Ectodermal cell (in vitro differentiated cells): Measurements from ENCODE around the gene CD40.

Experiments used
- H3K27ac ChIP-seq: 2 replicates; pipeline ENCODE4 v1.7.0; 2013; ENCODE audit warnings: mild to moderate bottlenecking, low read depth, low read length; ENCODE audit not compliant: insufficient read depth, poor library complexity, severe bottlenecking
- H3K27me3 ChIP-seq: 2 replicates; pipeline ENCODE4 v1.7.0; 2013; ENCODE audit warnings: mild to moderate bottlenecking, low read length; ENCODE audit not compliant: insufficient read depth, control insufficient read depth, poor library complexity, severe bottlenecking
- H3K36me3 ChIP-seq: one replicate; pipeline ENCODE4 v1.7.0; 2013; ENCODE audit warnings: low read length; ENCODE audit not compliant: control insufficient read depth, insufficient read depth
- H3K4me1 ChIP-seq: one replicate; pipeline ENCODE4 v1.7.0; 2013; ENCODE audit warnings: low read length; ENCODE audit not compliant: control insufficient read depth, insufficient read depth
- H3K4me3 ChIP-seq: 2 replicates; pipeline ENCODE4 v1.7.0; 2013; ENCODE audit warnings: low read depth, low read length, control low read depth; ENCODE audit not compliant: insufficient read depth
- H3K9me3 ChIP-seq: 2 replicates; pipeline ENCODE4 v1.7.0; 2013; ENCODE audit warnings: mild to moderate bottlenecking, low read length, moderate library complexity; ENCODE audit not compliant: control insufficient read depth
- WGBS, 2 experiments: methylation state at CpG; one replicate each; pipeline ENCODE4 v1.1.7; 2013; ENCODE audit warnings: missing lambda C conversion rate in 2 of 2; 5-methylcytosine and 5-hydroxymethylcytosine counted together

The CD40 gene

GRCh38 chr20:46172455-46172854, 54.3 kb downstream of the CD40 start:
- H3K4me1 ChIP-seq: no peaks in the 10 kb centered on the region
- no peak overlapping the region for H3K4me3 ChIP-seq
- no peaks in the 10 kb centered on the region for H3K9me3 ChIP-seq
- H3K27ac ChIP-seq: no peak overlapping the region
- 78 to 81% methylated on average over 6 of the region's 6 CpGs for WGBS, 2 experiments
- no peaks in the 10 kb centered on the region for H3K36me3 ChIP-seq
- H3K27me3 ChIP-seq: peaks cover 51% of the 10 kb centered on the region

GRCh38 chr20:46172961-46173536, 54.9 kb downstream of the CD40 start:
- Histone ChIP-seq H3K36me3 (no peaks in the 10 kb centered on the region), H3K9me3 (no peaks in the 10 kb centered on the region), H3K27ac (no peak overlapping the region), H3K4me1 (no peaks in the 10 kb centered on the region), H3K27me3 (peaks cover 51% of the 10 kb centered on the region), H3K4me3 (no peak overlapping the region)
- 79 to 82% methylated on average over 3 of the region's 3 CpGs for WGBS, 2 experiments

- no peak overlapping the region for H3K27ac ChIP-seq
Measured at GRCh38 chr20:46173652-46174468, 55.7 kb downstream of the CD40 start.

GRCh38 chr20:46174469-46175126, 56.5 kb downstream of the CD40 start:
- peaks cover 51% of the 10 kb centered on the region for H3K27me3 ChIP-seq
- H3K27ac ChIP-seq: no peak overlapping the region
- 5 to 6% methylated on average over 77 of the region's 77 CpGs for WGBS, 2 experiments
- no peaks in the 10 kb centered on the region for H3K36me3 ChIP-seq
- H3K4me3 ChIP-seq: no peak overlapping the region
- no peaks in the 10 kb centered on the region for H3K4me1 ChIP-seq
- H3K9me3 ChIP-seq: no peaks in the 10 kb centered on the region

More at GRCh38 chr20:46173652-46174468, 55.7 kb downstream of the CD40 start:
- WGBS, 2 experiments: 38% methylated on average over 25 of the region's 25 CpGs
- H3K36me3 ChIP-seq: no peaks in the 10 kb centered on the region
- peaks cover 51% of the 10 kb centered on the region for H3K27me3 ChIP-seq
- no peak overlapping the region for H3K4me3 ChIP-seq
- no peaks in the 10 kb centered on the region for H3K4me1 ChIP-seq
- H3K9me3 ChIP-seq: no peaks in the 10 kb centered on the region

GRCh38 chr20:46175127-46175494, 57.0 kb downstream of the CD40 start:
- H3K27ac ChIP-seq: no peak overlapping the region
- H3K4me3 ChIP-seq: no peak overlapping the region
- H3K36me3 ChIP-seq: no peaks in the 10 kb centered on the region
- H3K4me1 ChIP-seq: no peaks in the 10 kb centered on the region
- peaks cover 51% of the 10 kb centered on the region for H3K27me3 ChIP-seq
- 89 to 97% methylated on average over 4 of the region's 4 CpGs for WGBS, 2 experiments
- H3K9me3 ChIP-seq: no peaks in the 10 kb centered on the region

GRCh38 chr20:46176739-46177378, 58.7 kb downstream of the CD40 start:
- Histone ChIP-seq H3K4me3 (no peak overlapping the region), H3K27ac (no peak overlapping the region), H3K36me3 (no peaks in the 10 kb centered on the region), H3K4me1 (no peaks in the 10 kb centered on the region), H3K9me3 (no peaks in the 10 kb centered on the region), H3K27me3 (peaks cover 45% of the 10 kb centered on the region)
- 92 to 93% methylated on average over 13 of the region's 13 CpGs for WGBS, 2 experiments

GRCh38 chr20:46177768-46178167, 59.7 kb downstream of the CD40 start:
- H3K36me3 ChIP-seq: no peaks in the 10 kb centered on the region
- H3K9me3 ChIP-seq: no peaks in the 10 kb centered on the region
- peaks cover 36% of the 10 kb centered on the region for H3K27me3 ChIP-seq
- H3K27ac ChIP-seq: no peak overlapping the region
- WGBS, 2 experiments: 88 to 92% methylated on average over 15 of the region's 15 CpGs
- H3K4me1 ChIP-seq: no peaks in the 10 kb centered on the region
- H3K4me3 ChIP-seq: no peak overlapping the region

GRCh38 chr20:46178891-46179290, 60.8 kb downstream of the CD40 start:
- Histone ChIP-seq H3K4me3 (no peak overlapping the region), H3K27me3 (peaks cover 24% of the 10 kb centered on the region), H3K36me3 (no peaks in the 10 kb centered on the region), H3K9me3 (no peaks in the 10 kb centered on the region), H3K4me1 (no peaks in the 10 kb centered on the region), H3K27ac (no peak overlapping the region)
- 88 to 91% methylated on average over 8 of the region's 8 CpGs for WGBS, 2 experiments
